Activated CD8-positive, alpha-beta T cell treated with anti-CD3 and anti-CD28 coated beads for 36 hours (primary cell): ENCODE results near the gene NEAT1. TPM values are rescaled to one million over a fixed set of nuclear protein-coding genes. Genes with fewer than 3 reads are reported as not detected.

Experiments used
- ATAC-seq: fragments of 200-7000 bp; cut with Tn5 transposase; one replicate; pipeline ENCODE4 v1.10.0; 2021; ENCODE audit warnings: mild to moderate bottlenecking, moderate library complexity
- CTCF ChIA-PET: fragments of 350-600 bp; sonication (Branson Sonifier 250); formaldehyde crosslinking; loops from one replicate; lab custom pipeline; 2021; ENCODE audit warnings: antibody characterized with exemption; lab: Charles Lee
- POLR2A ChIA-PET: fragments of 350-600 bp; sonication (Branson Sonifier 250); formaldehyde crosslinking; loops from one replicate; lab custom pipeline; 2021; ENCODE audit warnings: antibody characterized with exemption; lab: Charles Lee
- DNase-seq: peaks from one replicate; pipeline ENCODE4 v3.0.0-alpha.2; 2020
- H3K27ac Mint-ChIP-seq: one replicate; pipeline ENCODE4 v1.8.0; 2021; ENCODE audit warnings: mild to moderate bottlenecking, mixed read lengths
- H3K27me3 Mint-ChIP-seq: one replicate; pipeline ENCODE4 v1.8.0; 2021; ENCODE audit warnings: mixed read lengths
- H3K36me3 Mint-ChIP-seq: one replicate; pipeline ENCODE4 v1.8.0; 2021; ENCODE audit warnings: low read depth, mixed read lengths
- H3K4me1 Mint-ChIP-seq: one replicate; pipeline ENCODE4 v1.8.0; 2021; ENCODE audit warnings: low read depth, mixed read lengths
- H3K4me3 Mint-ChIP-seq: one replicate; pipeline ENCODE4 v1.8.0; 2021; ENCODE audit warnings: mild to moderate bottlenecking, moderate library complexity, mixed read lengths
- H3K9me3 Mint-ChIP-seq: one replicate; pipeline ENCODE4 v1.8.0; 2021; ENCODE audit warnings: mixed read lengths
- CTCF ChIP-seq: fragments of 200-600 bp; IDR thresholded peaks from one replicate; pipeline ENCODE4 v1.8.0; 2022; ENCODE audit warnings: antibody characterized with exemption, mild to moderate bottlenecking
- intact Hi-C: fragments of 100-400 bp; cut with micrococcal nuclease; formaldehyde crosslinking; loops from one replicate; pipeline ENCODE4 v1.10.0; 2022
- total RNA-seq, 2 experiments: library from RNA; stranded (reverse); gene quantifications; one replicate each; pipeline ENCODE4 v1.2.3, GENCODE V29; 2021

Gene NEAT1
- total RNA-seq, 2 experiments from 2014 or later, result 313 to 358 TPM

- no peak for ATAC-seq
- H3K9me3 Mint-ChIP-seq, result no peaks in the 10 kb centered on the region
- no peak for DNase-seq
- peaks cover 6% of the 10 kb centered on the region for H3K4me1 Mint-ChIP-seq
- ChIA-PET POLR2A (interaction anchor here (17.6 to 18.5 kb wide), 2 partner anchors 44 to 126 kb away, joined by 333 to 339 read pairs; partner anchors contain the start of genes MALAT1 and NEAT1), CTCF (no interaction called here)
- H3K4me3 Mint-ChIP-seq, result no peak overlapping the region
- no peaks in the 10 kb centered on the region for H3K27me3 Mint-ChIP-seq
- H3K36me3 Mint-ChIP-seq, result no peaks in the 10 kb centered on the region
- intact Hi-C loops, result no loop called here
- H3K27ac Mint-ChIP-seq, result no peak overlapping the region
- no peak for TF ChIP-seq CTCF
These were observed 45.6 kb upstream of the NEAT1 start for GRCh38 chr11:65377036-65377435.

- no peak for ATAC-seq
- H3K9me3 Mint-ChIP-seq, result no peaks in the 10 kb centered on the region
- peaks cover 8% of the 10 kb centered on the region for H3K4me1 Mint-ChIP-seq
- H3K4me3 Mint-ChIP-seq, result no peak overlapping the region
- no peak for TF ChIP-seq CTCF
- intact Hi-C loops, result no loop called here
- H3K27ac Mint-ChIP-seq, result peak overlapping the region; percentile 3
- POLR2A ChIA-PET, result interaction anchor here (17.6 to 18.5 kb wide), 2 partner anchors 43 to 126 kb away, joined by 333 to 339 read pairs; partner anchors contain the start of genes MALAT1 and NEAT1
- CTCF ChIA-PET, result interaction anchor here (1.3 to 5.0 kb wide), 4 partner anchors 9 to 133 kb away, joined by 4 to 30 read pairs (median 5); partner anchors contain the start of gene FRMD8
- DNase-seq, result no peak
- no peaks in the 10 kb centered on the region for H3K27me3 Mint-ChIP-seq
- H3K36me3 Mint-ChIP-seq, result no peaks in the 10 kb centered on the region
These were observed 44.8 kb upstream of the NEAT1 start for GRCh38 chr11:65377777-65378176.

GRCh38 chr11:65378208-65378927, 44.2 kb upstream of the NEAT1 start:
- CTCF ChIA-PET, result interaction anchor here (0.6 to 5.0 kb wide), 5 partner anchors 9 to 132 kb away, joined by 3 to 30 read pairs (median 4); partner anchors contain the start of gene FRMD8
- H3K27me3 Mint-ChIP-seq, result no peaks in the 10 kb centered on the region
- no peaks in the 10 kb centered on the region for H3K36me3 Mint-ChIP-seq
- DNase-seq (peak; percentile 23), ATAC-seq (no peak)
- TF ChIP-seq CTCF, result no peak
- no peak overlapping the region for H3K27ac Mint-ChIP-seq
- no peaks in the 10 kb centered on the region for H3K9me3 Mint-ChIP-seq
- H3K4me1 Mint-ChIP-seq, result peaks cover 14% of the 10 kb centered on the region
- intact Hi-C loops, result no loop called here
- no peak overlapping the region for H3K4me3 Mint-ChIP-seq
- POLR2A ChIA-PET, result interaction anchor here (0.9 to 18.5 kb wide), 3 partner anchors 43 to 181 kb away, joined by 3 to 339 read pairs (median 333); partner anchors contain the start of genes MALAT1 and NEAT1

GRCh38 chr11:65378928-65379638, 43.5 kb upstream of the NEAT1 start:
- Mint-ChIP-seq H3K4me3 (no peak overlapping the region), H3K9me3 (no peaks in the 10 kb centered on the region), H3K27me3 (no peaks in the 10 kb centered on the region), H3K4me1 (peaks cover 19% of the 10 kb centered on the region), H3K36me3 (no peaks in the 10 kb centered on the region), H3K27ac (no peak overlapping the region)
- ChIA-PET CTCF (interaction anchor here (0.6 to 5.0 kb wide), 7 partner anchors 8 to 131 kb away, joined by 3 to 30 read pairs (median 4); partner anchors contain the start of gene FRMD8), POLR2A (interaction anchor here (0.9 to 18.5 kb wide), 5 partner anchors 9 to 180 kb away, joined by 3 to 339 read pairs (median 9); partner anchors contain the start of genes MALAT1 and NEAT1)
- no peak for DNase-seq
- intact Hi-C loops, result no loop called here
- TF ChIP-seq CTCF, result no peak
- ATAC-seq, result no peak
